Measurements from ENCODE around the gene NMT1.
"Not testable (repeated sequence)": the region's sequence is repeated elsewhere in the genome, so short reads cannot be mapped to it uniquely, and the experiment has no call there.

The NMT1 gene

DNA sequence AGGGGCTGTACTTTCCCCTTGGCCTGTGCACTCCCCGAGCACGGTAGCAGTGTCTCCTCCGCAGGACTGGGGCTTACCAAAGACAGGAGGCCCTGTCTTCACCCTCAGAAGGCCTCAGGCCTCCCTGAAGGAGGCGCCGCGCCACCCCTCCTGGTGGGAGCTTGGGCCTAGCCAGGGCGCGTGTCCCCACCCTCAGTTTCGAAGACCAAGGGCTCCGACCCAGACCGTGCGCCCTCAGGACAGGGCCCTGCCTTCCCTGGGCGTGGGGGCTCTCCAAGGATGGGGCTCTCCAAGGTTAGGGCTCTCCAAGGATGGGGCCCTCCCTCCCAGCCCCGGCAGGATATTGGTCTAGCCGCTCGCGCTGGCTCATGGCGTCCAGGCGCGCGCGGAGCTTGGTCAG is 59.4 kb downstream of the NMT1 start:
- DNase-seq (ENCODE audit: low read depth) = no peak

DNA sequence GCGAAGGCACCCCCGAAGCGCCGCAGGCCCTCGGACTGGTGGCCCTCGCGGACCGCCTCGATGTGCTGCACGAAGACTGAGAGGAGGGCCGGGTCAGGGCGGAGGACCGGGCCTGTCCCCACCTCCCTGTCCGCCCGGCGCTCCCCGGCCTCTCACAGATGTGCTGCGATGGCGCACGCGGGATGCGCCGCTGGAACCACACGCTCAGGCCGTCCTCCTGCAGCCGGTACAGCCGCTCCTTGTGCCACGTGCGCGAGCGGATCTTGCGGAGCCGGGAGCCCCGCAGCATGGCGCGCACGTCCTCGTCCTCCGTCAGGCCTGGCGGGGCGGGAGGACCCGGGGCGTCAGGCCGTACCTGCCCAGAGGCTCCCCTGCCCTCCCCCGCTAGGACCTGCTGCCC is 59.9 kb downstream of the NMT1 start:
- no peak for DNase-seq (ENCODE audit: low read depth)

DNA sequence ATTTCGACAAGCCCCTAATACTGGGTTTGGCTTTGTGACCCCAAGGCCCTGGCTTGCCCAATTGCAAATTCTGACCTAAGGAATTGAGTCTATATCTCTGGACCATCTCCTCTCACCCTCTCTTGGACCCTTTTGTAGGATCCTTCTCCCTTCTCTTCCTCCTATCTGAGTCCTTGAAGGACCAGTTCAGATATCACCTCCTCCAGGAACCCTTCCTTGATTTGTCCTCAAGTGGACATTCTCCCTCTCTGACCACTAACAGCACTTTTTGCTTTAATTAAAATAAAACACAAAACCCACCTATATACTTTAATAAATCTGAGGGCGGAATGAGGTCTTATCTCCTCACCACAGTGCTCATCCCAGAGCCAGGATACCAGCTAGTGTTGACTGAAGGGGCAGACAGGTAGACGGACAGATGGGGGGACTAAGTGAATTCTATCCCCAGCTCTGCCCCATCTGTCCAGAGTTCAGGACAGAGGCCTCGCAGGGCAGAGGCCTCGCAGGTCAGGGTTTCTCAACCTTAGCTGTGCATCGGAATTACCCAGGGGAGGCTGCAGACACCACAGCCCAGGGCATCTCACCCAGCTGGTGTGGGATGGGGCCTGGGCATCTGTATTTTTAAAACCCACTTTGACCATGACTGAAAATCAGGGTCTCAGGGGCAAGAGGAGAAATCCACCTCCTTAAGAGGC is 62.1 kb downstream of the NMT1 start:
- DNase-seq (ENCODE audit: low read depth) = no peak

DNA sequence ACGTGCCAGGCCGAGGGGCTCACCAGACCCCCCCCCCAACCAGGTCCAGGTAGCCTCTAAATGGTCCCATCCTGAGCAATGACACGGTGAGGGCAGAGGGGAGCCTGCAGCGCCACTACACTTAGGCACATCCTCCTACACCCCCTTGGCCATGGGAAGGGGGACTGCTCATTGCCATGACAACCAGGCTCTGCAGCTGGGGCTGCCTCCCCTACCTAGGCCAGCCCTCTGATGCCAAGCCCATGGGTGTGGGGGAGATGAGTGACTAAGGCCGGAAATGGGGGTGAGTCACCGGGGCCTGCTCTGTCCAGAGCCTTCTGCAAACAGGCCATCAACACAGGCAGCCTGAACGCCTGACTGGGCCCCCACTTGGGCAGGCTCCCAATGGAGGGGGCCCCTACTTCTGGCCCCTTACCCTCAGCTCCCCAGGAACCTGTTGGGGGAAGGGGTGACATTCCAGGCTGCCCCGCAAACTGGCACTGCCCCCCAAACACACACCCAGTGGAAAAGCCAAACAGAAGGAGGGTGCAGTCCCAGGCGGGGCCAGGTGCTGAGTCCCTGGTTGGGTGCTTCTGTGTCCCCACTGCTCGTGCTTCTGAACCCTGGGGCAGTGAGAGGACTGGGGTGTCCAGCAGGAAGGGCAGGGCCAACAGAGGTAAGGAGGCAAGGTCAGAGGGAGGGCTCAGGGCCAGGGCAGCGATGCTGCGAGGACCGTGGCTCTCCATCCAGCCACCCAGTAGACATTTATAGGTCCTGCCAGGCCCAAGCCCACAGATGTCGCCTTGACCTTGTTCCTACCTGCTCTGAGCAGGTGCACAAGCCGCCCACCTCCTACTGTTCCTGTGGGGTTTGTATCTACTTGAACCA is 63.0 kb downstream of the NMT1 start:
- DNase-seq (ENCODE audit: low read depth) = peak; percentile 95

DNA sequence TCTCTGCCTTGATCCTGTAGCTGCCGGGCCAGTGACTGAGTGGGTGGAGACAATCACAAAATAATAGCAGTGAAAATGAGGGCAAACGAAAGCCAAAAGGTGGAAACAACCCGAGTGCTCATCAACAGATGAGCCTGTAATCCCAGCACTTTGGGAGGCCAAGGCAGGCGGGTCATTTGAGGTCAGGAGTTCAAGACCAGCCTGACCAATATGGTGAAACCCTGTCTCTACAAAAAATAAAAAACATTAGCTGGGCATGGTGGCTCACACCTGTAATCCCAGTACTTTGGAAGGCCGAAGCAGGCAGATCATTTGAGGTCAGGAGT is 63.6 kb downstream of the NMT1 start:
- DNase-seq (ENCODE audit: low read depth) = not testable (repeated sequence)

DNA sequence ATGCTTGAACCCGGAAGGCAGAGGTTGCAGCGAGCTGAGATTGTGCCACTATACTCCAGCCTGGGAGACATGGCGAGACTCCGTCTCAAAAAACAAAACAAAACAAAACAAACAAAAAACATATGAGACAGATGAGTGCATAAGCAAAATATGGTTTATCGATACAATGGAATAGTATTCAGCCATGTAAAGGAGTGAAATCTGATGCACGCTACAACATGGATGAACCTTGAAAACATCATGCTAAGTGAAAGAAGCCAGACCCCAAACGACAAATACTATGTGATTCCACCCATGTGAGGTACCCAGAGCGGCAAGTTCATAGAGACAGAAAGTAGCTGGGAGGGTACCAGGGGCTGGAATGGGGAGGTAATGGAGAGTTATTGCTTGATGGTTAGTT is 64.4 kb downstream of the NMT1 start:
- DNase-seq (ENCODE audit: low read depth) = no peak

DNA sequence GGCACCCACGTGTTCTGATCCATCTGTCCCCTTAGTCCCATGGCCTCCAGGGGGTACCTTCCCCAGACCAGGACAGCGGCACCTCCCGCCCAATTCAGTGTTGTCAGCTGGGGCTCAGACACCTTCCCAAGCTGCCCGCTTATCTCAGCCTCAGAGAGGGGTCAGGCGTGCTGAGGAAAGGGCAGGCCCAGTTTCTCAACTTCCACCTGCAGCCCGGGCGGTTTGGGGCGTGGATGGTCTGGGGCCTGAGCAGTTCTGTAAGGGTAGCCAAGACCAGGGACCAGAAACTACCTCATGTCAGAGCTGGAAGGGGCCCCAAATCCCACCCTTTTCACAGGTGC is 66.1 kb downstream of the NMT1 start:
- no peak for DNase-seq (ENCODE audit: low read depth)

DNA sequence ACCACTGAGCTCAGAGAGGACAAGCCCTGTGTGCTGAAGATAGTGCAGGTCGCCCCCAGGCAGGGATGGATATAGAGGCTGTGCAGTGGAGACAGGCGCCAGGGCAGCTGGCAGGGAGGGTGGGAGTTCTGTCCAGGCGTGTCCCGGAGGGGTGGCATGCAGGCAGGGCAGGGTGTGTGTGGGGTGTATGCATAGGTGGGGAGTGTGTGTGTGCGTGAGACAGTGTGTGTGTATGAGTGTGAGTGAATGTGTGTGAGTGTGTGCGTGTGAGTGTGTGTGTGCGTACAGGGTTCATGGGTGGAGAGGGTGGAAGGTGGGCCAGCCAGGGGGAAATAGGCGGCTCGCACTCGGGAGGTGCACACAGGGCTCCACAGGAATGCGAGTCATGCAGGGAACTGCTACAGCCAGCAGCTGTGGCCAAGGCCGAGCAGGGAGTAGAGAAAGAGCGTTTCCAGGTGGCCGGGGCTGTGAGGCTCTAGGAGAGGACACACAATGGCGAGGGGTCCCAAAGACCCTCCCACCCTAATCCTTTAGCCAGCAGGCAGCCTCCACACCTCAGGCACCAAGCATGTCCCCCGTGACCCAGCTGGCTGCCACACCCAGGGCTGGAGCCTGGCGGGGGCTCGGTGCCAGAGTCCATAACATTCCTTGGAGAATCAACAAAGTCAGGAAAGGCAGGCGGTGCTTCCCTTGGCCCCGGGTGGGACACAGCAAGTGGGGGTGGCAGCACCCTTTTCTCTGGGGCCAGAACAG is 66.6 kb downstream of the NMT1 start:
- peak; percentile 61 for DNase-seq (ENCODE audit: low read depth)

DNA sequence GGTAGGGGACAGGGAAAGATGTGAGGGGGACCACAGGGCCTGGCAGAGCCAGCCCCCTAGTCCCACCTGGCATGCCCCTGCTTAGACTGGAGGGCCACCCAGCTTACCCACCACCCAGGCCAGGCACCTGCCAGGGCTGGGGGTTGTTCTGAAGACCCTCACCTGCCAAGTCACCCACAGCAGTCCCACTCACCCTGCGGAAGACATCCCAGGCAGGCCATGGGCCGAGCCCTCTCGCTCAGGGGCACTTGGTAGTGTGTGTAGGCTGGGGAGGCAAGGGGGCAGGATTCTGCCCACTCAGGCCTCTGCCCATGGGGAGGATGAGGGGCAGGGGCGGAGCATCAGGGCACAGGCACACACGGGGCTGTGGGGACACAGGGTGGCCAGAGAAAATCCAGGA is 67.2 kb downstream of the NMT1 start:
- DNase-seq (ENCODE audit: low read depth) = no peak

DNA sequence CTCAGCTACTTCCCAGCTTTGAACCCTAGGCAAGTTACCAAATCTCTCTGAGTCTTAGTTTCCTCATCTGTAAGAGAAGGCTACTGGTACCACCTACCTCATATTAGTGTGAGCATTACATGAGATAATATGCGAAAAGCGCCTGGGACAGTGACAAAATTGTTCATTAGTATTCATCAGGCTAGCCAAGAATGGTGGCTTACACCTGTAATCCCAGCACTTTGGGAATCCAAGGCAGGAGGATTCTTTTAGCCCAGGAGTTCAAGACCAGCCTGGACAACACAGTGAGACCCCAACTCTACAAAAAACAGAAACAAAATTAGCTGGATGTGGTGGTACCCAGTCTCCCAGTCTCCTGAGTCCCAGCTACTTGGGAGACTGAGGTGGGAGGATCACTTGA is 67.9 kb downstream of the NMT1 start:
- no peak for DNase-seq (ENCODE audit: low read depth)

DNA sequence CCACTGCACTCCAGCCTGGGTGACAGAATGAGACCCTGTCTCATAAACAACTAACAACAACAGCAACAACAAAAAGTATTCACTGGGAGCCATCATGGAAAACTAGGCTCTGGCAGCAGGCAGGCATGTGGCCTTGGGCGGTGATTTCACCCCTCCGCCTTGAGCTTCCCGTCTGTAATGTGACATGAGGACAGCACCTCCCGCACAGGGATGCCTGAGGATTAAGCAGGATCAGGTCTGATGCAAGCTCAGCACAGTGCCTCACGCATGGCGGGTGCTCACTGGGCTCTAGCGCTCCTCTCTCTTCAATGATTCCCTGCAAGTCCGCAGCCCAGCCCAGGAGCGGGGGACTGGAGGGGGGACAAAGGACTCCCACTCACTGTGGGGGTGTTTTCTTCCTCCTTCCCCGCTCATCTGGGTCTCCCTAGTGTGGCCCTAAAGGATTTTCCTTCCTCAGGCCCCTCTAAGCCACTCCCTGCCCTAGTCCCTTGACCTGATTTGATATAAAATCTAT is 68.4 kb downstream of the NMT1 start:
- no peak for DNase-seq (ENCODE audit: low read depth)

DNA sequence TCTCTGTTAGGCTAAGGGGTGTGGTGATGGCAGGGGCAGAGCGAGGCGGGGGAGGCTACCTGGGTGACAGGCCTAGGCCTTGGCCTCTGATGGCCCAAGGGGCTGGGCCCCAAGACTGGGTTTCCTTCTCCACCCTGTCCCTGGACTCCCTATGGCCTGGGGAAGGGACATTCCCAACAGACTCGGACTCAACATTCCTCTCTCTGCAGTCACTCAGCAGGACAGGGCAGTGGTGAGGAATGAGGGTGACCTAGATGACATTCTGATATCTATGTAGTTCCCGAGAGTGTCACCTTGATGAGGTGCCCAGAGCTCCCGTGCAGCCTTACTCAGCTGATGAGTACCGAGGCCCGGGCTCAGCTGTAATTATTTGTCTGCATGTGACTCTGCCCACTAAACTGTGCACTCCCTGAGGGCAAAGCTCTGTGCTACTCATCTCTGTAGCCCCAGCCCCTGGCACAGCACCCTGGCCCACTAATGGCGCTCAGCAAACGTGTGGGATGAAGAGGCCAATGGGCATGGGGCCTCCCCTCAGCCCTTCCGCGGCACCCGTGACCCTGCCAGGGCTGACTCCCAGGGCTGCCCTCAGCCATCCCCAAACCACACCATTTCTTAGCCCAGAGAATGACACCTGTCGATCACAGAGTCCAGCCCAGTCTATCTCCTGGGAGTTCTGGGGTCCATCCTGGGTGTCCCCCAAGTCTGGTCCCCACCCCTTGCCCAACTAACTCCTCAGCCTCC is 69.0 kb downstream of the NMT1 start:
- peak; percentile 64 for DNase-seq (ENCODE audit: low read depth)

DNA sequence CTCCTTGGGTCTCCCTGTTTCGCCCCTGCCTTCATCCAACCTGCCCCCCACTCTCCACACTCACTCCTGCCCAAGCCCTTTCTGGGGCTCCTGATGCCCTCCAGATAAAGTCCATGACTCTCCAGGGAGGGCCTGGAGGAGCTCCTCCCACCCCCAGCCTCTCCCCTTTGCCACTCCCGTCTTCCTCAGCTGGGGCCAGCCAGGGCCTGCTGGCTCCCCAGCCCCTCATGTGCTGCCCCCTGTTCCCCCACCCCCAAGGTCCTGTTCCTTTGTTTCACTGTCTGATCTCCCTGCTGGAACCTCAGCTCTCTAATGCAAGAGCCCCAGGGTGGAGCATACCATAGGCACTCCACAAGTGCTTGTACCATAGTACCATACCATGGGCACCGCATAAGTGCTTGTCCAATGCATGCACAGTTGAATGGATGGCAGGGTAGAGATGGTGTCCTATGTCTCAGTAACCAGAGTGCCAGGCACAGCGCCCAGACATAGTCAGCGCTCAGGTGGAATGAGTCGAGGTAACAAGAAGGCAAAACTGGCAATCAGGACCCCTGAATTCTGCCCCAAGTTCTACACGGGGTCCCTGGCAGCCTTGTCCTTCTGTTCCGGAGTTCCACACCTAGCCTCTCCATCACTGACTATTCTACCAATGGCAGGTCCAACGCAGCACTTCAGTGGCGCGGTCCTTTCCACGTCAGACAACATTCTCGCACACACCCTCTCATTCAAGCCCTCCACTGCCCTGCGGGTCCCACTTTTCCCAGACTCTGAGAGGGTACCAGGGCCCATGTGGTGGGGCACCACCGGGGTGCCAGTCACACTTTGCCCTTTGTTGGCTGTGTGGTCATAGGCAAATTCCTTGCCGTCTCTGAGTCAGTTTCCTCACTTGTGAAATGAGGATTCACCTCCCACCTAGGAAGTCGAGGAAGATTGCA is 69.8 kb downstream of the NMT1 start:
- DNase-seq (ENCODE audit: low read depth) = no peak

DNA sequence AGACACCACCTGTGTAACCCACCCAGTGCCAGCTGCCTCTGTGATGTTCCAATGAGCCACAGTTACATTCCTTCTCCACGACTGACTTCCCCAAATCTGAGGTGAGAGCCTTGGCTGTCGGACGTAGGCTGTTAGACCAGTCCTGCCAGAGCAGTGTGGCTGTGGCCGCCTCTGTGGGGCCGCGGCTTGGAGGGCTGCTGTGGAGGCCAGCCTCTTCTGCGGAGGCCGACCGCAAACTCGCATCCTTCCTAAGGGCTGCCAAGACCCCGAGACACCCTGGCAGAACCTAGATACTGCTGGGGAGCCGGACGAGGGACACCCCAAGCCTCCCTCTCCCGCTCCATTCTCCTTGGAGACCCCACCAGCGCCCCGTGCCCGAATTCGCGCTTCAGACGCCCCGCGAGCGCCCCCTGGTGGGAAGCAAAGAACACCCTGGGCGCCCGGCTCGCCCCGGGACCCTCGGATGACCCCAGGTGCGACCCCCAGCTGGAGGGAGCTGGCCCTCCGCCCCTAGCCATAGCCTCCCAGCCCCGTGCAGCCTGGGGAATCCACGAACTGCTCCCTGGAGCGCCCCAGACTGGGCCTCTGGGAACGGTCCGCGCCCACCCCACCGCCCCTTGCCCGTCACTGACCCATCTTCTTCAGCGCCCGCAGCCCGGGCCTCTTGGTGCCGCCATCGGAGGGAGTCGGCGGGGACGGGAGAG is 70.7 kb downstream of the NMT1 start:
- peak; percentile 59 for DNase-seq (ENCODE audit: low read depth)

DNA sequence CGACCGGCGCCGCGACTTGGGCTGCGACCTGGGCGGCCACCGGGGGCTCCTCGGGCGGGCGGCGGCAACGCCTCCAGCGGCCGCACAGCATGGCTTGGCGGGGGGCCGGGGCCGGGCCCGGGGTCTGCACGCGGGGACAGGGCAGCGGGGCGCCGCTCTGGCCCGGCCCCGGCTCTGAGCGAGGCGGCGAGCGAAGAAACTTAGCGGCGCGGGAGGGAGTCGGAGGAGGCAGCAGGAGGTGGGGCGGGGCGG is 71.1 kb downstream of the NMT1 start, which contains the start of gene PLCD3:
Gene PLCD3 (minus strand): TSS at position 196 of the 252 bp plus-strand sequence. CDS start 105 bp downstream, at position 91.
- DNase-seq (ENCODE audit: low read depth) = no peak

DNA sequence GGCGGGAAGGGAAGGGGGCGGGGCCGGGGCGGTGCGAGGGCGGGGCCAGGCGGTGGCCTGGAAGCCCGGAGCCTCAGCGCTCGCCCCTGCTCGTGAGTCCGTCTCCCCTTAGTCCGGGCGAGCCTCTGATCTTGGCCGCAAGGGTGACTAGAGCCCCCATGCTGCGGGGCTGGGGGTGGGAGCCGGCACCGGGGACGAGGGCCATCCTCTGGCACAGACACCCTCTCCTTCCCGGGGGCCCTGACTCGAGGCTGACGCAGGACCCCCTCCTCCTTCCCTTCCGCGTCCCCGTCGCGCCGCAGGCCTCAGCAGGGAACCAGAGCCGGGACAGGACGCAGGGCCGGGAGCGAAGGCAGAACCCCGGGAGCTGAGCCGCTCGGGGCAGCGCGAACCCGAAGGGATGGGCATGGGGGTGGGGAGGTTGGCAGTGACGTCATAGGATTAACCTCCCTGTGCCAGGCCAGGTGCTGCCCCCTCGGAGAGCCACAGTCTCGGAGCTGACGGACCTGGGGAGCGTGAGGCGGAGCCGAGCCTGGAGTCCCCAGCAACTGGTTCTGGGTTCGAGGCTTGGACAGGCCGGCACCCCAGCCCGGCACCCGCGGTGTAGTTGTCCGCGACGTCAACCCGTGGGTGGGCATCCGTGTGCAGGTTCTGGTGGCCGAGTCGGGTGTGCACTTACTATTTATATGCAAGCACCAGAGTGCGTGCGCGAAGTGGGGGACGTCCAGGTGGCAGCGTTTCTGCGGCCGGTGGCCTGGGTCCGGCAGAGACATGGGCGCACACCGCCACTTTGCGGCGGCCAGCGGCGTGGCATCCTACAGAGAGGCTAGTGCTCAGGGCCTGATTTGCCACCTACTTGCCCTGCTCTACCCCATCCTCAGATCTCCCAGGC is 71.7 kb downstream of the NMT1 start:
- peak; percentile 91 for DNase-seq (ENCODE audit: low read depth)

DNA sequence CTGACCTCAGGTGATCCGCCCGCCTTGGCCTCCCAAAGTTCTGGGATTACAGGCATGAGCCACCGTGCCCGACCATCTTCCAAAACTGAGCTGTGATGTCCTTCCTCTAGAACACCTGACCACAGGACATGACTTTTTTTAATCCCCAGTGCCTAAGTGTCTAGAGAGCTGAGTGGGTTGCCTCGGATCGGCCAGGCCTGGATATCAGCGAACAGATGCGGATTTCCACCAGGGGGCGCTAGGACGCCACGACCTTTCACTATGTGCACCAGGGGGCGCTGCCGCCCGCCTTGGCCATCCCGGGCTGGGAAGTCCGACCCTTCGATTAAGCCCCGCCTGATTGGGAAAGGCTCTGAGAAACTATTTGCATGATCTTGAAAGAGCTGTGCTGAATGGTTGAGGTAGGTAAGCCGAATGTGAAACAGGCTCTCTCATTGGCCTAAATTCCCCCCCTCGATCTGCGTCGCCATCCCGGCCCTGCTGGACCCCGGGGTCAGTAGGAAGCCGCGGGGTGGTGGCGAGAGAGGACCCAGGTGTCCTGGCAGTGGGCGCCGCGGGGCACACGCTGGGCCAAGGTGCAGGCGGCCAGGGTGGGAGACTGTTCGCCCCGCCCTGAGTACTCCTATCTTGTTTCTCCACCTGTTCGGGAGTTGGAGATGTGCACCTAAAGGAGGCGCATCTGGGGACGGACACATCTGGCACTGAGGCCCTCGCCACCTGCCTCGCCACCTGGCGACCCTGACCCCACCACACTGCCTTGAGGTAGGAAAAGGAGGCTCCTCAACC is 74.3 kb downstream of the NMT1 start, which contains the start of gene ACBD4:
Gene ACBD4 (plus strand): TSS at position 496 of the 786 bp plus-strand sequence. CDS start 458 bp downstream, outside the sequence.
- peak; percentile 100 for DNase-seq (ENCODE audit: low read depth)

DNA sequence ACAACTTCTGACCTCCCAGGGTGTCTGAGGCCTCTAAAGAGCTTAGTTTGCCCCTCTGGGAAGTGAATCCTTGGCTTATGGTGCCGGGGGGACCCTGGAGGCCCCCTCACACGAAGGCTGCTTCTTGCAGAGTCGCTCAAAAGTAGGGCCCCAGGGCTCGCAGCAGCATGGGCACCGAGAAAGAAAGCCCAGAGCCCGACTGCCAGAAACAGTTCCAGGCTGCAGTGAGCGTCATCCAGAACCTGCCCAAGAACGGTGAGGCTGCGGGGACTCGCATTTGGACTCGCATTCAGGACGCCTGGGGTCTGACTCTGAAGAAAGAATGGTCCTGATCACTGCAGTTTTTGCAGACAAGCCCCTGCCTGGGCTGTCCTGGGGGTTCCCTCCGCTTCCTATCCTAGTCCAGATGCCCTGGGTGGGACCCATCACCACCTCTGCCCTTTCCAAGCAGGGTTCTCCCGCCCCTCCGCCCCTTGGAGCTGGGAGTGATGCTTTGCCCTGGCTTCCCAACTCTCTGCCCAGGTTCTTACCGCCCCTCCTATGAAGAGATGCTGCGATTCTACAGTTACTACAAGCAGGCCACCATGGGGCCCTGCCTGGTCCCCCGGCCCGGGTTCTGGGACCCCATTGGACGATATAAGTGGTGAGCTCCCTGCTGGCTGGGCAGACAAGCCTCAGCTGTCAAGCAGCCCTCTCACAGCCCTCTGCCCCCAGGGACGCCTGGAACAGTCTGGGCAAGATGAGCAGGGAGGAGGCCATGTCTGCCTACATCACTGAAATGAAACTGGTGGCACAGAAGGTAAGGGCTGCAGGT is 75.1 kb downstream of the NMT1 start:
- DNase-seq (ENCODE audit: low read depth) = peak; percentile 38
